ENCODE results near the gene ZNF607.
"Not testable (repeated sequence)": the region's sequence is repeated elsewhere in the genome, so short reads cannot be mapped to it uniquely, and the experiment has no call there.

Gene ZNF607

GRCh38 chr19:37719111-37719926 is at the start of gene ZNF607:
Gene ZNF607, minus strand, starts transcription at chr19:37719761. Its CDS starts 8,143 bp downstream, at chr19:37711618.
- peak within 1 kb of the TSS; percentile 81 for H3K4me3 ChIP-seq (ENCODE audit: low read depth, low read length)
- peak; percentile 79 for DNase-seq (ENCODE audit: low read depth)

GRCh38 chr19:37763488-37763887 is 43.9 kb upstream of the ZNF607 start:
- H3K4me3 ChIP-seq (ENCODE audit: low read depth, low read length) = no peak overlapping the region
- no peak for TF ChIP-seq CTCF (IDR thresholded peaks at IDR 0.05; ENCODE audit: low read depth, low read length, missing control alignments)
- DNase-seq (ENCODE audit: low read depth) = no peak

More at GRCh38 chr19:37719111-37719926, at the start of gene ZNF607:
- TF ChIP-seq CTCF (IDR thresholded peaks at IDR 0.05; ENCODE audit: low read depth, low read length, missing control alignments) = peak; percentile 66

GRCh38 chr19:37757683-37758082 is 38.1 kb upstream of the ZNF607 start:
- H3K4me3 ChIP-seq (ENCODE audit: low read depth, low read length); DNase-seq (ENCODE audit: low read depth): not testable (repeated sequence)

GRCh38 chr19:37738371-37738770 is 18.8 kb upstream of the ZNF607 start:
- DNase-seq (ENCODE audit: low read depth) = no peak
- no peak for TF ChIP-seq CTCF (IDR thresholded peaks at IDR 0.05; ENCODE audit: low read depth, low read length, missing control alignments)
- H3K4me3 ChIP-seq (ENCODE audit: low read depth, low read length) = no peak overlapping the region

- no peak overlapping the region for H3K4me3 ChIP-seq (ENCODE audit: low read depth, low read length)
- TF ChIP-seq CTCF (IDR thresholded peaks at IDR 0.05; ENCODE audit: low read depth, low read length, missing control alignments) = no peak
- DNase-seq (ENCODE audit: low read depth) = no peak
These were observed 5.6 kb upstream of the ZNF607 start for GRCh38 chr19:37725181-37725580.

- DNase-seq (ENCODE audit: low read depth) = no peak
- no peak for TF ChIP-seq CTCF (IDR thresholded peaks at IDR 0.05; ENCODE audit: low read depth, low read length, missing control alignments)
- H3K4me3 ChIP-seq (ENCODE audit: low read depth, low read length) = peak overlapping the region; percentile 81
These were observed 335 bp upstream of the ZNF607 start for GRCh38 chr19:37719927-37720265.

- peak overlapping the region; percentile 81 for H3K4me3 ChIP-seq (ENCODE audit: low read depth, low read length)
- no peak for TF ChIP-seq CTCF (IDR thresholded peaks at IDR 0.05; ENCODE audit: low read depth, low read length, missing control alignments)
- no peak for DNase-seq (ENCODE audit: low read depth)
These were observed 1.3 kb downstream of the ZNF607 start for GRCh38 chr19:37718304-37718703.
